ENCODE data around the gene TMEM181.

The TMEM181 gene

GRCh38 chr6:158680015-158680414 lies 120.1 kb downstream of the TMEM181 start:
- Histone ChIP-seq H3K9me3 (ENCODE audit: control insufficient read depth, low read length) (no peaks in the 10 kb centered on the region), H3K36me3 (ENCODE audit: control insufficient read depth, insufficient read depth, low read length) (no peaks in the 10 kb centered on the region), H3K27ac (ENCODE audit: low read depth, low read length, severe bottlenecking) (no peak overlapping the region), H3K4me3 (ENCODE audit: extremely low read depth, insufficient read depth, low read length, poor library complexity, severe bottlenecking) (no peak overlapping the region), H3K4me1 (ENCODE audit: control insufficient read depth, insufficient read depth, low read length, poor library complexity, severe bottlenecking) (no peaks in the 10 kb centered on the region)
- 80 to 100% methylated on average over 2 of the region's 2 CpGs for WGBS, 2 experiments (ENCODE audit: insufficient coverage in 2 of 2)

- 88 to 100% methylated on average over 2 to 5 of the region's 6 CpGs for WGBS, 2 experiments (ENCODE audit: insufficient coverage in 2 of 2)
- Histone ChIP-seq H3K9me3 (ENCODE audit: control insufficient read depth, low read length) (no peaks in the 10 kb centered on the region), H3K36me3 (ENCODE audit: control insufficient read depth, insufficient read depth, low read length) (no peaks in the 10 kb centered on the region), H3K4me3 (ENCODE audit: extremely low read depth, insufficient read depth, low read length, poor library complexity, severe bottlenecking) (no peak overlapping the region), H3K27ac (ENCODE audit: low read depth, low read length, severe bottlenecking) (no peak overlapping the region), H3K4me1 (ENCODE audit: control insufficient read depth, insufficient read depth, low read length, poor library complexity, severe bottlenecking) (no peaks in the 10 kb centered on the region)
Observed at GRCh38 chr6:158680481-158680880, 120.6 kb downstream of the TMEM181 start.

- Histone ChIP-seq H3K36me3 (ENCODE audit: control insufficient read depth, insufficient read depth, low read length) (no peaks in the 10 kb centered on the region), H3K4me3 (ENCODE audit: extremely low read depth, insufficient read depth, low read length, poor library complexity, severe bottlenecking) (no peak overlapping the region), H3K27ac (ENCODE audit: low read depth, low read length, severe bottlenecking) (no peak overlapping the region), H3K9me3 (ENCODE audit: control insufficient read depth, low read length) (no peaks in the 10 kb centered on the region), H3K4me1 (ENCODE audit: control insufficient read depth, insufficient read depth, low read length, poor library complexity, severe bottlenecking) (no peaks in the 10 kb centered on the region)
- WGBS, 2 experiments (ENCODE audit: insufficient coverage in 2 of 2), result 97 to 100% methylated on average over 3 to 5 of the region's 5 CpGs
Observed at GRCh38 chr6:158684311-158684710, 124.4 kb downstream of the TMEM181 start.

GRCh38 chr6:158684745-158685324 lies 124.9 kb downstream of the TMEM181 start:
- H3K4me1 ChIP-seq (ENCODE audit: control insufficient read depth, insufficient read depth, low read length, poor library complexity, severe bottlenecking), result no peaks in the 10 kb centered on the region
- H3K36me3 ChIP-seq (ENCODE audit: control insufficient read depth, insufficient read depth, low read length), result no peaks in the 10 kb centered on the region
- 100% methylated on average over 2 of the region's 5 CpGs for WGBS, 2 experiments (ENCODE audit: insufficient coverage in 2 of 2)
- no peak overlapping the region for H3K4me3 ChIP-seq (ENCODE audit: extremely low read depth, insufficient read depth, low read length, poor library complexity, severe bottlenecking)
- H3K27ac ChIP-seq (ENCODE audit: low read depth, low read length, severe bottlenecking), result no peak overlapping the region
- H3K9me3 ChIP-seq (ENCODE audit: control insufficient read depth, low read length), result no peaks in the 10 kb centered on the region

All from mesodermal cell (in vitro differentiated cells).